ENCODE data around the gene MS4A15.

The MS4A15 gene

DNA sequence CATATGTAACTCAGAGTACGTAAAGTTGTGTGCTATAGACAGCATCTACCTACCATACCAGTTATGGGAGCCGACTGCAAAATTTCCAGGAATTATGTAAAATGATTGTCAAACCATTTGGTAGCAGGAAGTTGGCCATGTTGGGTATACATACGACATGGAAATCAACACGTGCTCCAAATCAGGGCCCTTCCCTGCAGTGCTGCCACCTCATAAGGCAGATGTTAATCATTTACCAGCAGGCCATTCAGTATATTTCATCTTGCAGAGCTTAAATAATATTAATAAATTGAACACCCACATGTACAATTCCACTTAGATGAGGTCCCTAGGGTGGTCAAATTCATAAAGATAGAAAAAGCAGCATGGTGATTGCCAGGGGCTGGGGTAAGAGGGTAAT is 22.4 kb upstream of the MS4A15 start:
- no peak for DNase-seq
- no peak overlapping the region for H3K4me3 ChIP-seq (ENCODE audit: low read depth, low read length)
- TF ChIP-seq, protein P1, sequence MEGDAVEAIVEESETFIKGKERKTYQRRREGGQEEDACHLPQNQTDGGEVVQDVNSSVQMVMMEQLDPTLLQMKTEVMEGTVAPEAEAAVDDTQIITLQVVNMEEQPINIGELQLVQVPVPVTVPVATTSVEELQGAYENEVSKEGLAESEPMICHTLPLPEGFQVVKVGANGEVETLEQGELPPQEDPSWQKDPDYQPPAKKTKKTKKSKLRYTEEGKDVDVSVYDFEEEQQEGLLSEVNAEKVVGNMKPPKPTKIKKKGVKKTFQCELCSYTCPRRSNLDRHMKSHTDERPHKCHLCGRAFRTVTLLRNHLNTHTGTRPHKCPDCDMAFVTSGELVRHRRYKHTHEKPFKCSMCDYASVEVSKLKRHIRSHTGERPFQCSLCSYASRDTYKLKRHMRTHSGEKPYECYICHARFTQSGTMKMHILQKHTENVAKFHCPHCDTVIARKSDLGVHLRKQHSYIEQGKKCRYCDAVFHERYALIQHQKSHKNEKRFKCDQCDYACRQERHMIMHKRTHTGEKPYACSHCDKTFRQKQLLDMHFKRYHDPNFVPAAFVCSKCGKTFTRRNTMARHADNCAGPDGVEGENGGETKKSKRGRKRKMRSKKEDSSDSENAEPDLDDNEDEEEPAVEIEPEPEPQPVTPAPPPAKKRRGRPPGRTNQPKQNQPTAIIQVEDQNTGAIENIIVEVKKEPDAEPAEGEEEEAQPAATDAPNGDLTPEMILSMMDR (IDR thresholded peaks at IDR 0.05; ENCODE audit: low read depth, low read length, missing control alignments) = no peak
- no peaks in the 10 kb centered on the region for H3K36me3 ChIP-seq (replicated peaks)
- peaks cover 2% of the 10 kb centered on the region for H3K27me3 ChIP-seq (replicated peaks)
- in situ Hi-C loops (cut with HindIII; ENCODE audit: low pct_ligation_motif_present, low sequenced_read_pairs) = no loop called here
- no peak overlapping the region for H3K27ac ChIP-seq

DNA sequence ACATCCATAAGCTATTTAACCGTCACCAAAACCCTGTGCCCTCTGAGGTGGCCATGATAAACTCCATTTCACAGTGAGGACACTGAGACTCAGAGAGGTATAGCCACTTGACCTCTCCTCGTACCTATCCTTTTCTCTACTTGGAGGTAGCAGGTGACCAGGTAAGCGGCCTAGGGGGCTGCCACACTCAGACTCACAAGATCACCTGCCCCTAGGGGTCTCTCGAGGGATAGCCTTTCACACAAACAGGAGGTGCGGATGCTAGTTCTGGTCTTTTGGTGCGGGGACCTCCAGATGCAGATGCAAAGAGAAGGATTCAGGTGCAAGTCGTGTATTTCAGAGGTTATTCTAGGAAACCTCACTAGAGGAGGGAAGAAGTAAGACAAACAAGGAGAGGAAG is 17.6 kb upstream of the MS4A15 start:
- Histone ChIP-seq H3K36me3 (replicated peaks) (no peaks in the 10 kb centered on the region), H3K4me3 (ENCODE audit: low read depth, low read length) (no peak overlapping the region), H3K27ac (no peak overlapping the region), H3K27me3 (replicated peaks) (no peaks in the 10 kb centered on the region)
- TF ChIP-seq, protein P1 (IDR thresholded peaks at IDR 0.05; ENCODE audit: low read depth, low read length, missing control alignments) = peak; percentile 7
- in situ Hi-C loops (cut with HindIII; ENCODE audit: low pct_ligation_motif_present, low sequenced_read_pairs) = no loop called here
- DNase-seq = no peak

DNA sequence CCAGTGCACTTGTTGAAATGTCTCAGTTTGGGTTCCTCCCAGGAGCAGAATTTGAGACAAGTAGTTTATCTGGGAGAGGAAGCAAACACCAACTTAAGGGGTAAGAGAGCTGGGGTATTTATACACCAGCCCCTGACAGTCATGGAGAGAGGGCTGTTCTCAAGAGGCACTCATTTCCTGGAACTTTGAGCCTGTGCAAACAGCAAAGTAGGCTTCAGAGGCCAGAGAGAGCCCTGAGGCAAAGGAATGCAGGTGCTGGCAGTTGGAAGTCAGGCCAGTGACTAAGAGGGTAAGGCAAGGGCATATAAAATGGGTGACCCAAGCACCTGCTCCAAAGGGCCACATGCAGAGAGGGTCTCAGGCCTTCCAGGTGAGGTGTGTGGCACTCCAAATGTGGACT is 16.1 kb upstream of the MS4A15 start:
- no peak for DNase-seq
- Histone ChIP-seq H3K36me3 (replicated peaks) (no peaks in the 10 kb centered on the region), H3K27ac (no peak overlapping the region), H3K27me3 (replicated peaks) (no peaks in the 10 kb centered on the region), H3K4me3 (ENCODE audit: low read depth, low read length) (no peak overlapping the region)
- in situ Hi-C loops (cut with HindIII; ENCODE audit: low pct_ligation_motif_present, low sequenced_read_pairs) = no loop called here
- TF ChIP-seq, protein P1 (IDR thresholded peaks at IDR 0.05; ENCODE audit: low read depth, low read length, missing control alignments) = no peak

DNA sequence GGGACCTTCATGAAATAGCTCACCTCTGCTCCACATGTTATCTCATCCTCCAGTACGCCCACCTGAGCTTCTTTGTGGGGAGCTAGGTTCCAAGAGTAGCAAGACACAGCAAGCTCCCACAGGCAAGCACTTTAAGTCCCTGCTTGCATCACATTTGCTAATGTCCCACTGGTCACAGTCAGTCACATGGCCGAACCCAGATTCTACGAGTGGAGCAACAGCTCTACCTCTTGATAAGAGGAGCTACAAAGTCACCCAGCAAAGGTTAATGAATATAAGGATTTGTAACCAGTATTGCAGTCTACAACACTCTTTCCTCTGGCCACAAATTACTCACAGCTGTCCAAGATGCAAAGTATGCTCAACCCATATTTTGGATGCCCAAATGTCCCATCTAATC is 15.2 kb upstream of the MS4A15 start:
- TF ChIP-seq, protein P1 (IDR thresholded peaks at IDR 0.05; ENCODE audit: low read depth, low read length, missing control alignments) = no peak
- no peak for DNase-seq

DNA sequence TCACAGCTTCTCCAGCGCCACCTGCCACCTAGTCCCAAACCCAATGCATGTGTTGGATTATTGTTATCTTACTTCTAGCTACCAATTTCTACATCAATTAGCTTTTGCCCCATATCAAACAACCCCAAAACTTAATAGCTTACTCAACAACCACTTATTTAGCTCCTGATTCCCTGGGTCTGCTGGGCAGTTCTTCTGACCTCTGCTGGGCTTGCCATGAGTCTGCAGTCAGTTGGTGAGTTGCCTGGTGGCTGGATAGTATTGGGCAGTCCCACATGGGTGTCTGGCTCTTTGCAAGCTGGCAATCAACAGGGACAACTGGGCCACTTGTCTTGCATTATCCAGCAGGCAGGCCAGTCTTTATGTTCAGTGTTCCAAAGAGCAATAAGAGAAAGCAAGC is 13.6 kb upstream of the MS4A15 start:
- Histone ChIP-seq H3K27me3 (replicated peaks) (no peaks in the 10 kb centered on the region), H3K27ac (no peak overlapping the region), H3K36me3 (replicated peaks) (no peaks in the 10 kb centered on the region), H3K4me3 (ENCODE audit: low read depth, low read length) (no peak overlapping the region)
- in situ Hi-C loops (cut with HindIII; ENCODE audit: low pct_ligation_motif_present, low sequenced_read_pairs) = no loop called here
- TF ChIP-seq, protein P1 (IDR thresholded peaks at IDR 0.05; ENCODE audit: low read depth, low read length, missing control alignments) = no peak
- DNase-seq = no peak

More for the DNA sequence above, 15.2 kb upstream of the MS4A15 start:
- H3K27ac ChIP-seq = no peak overlapping the region
- no peaks in the 10 kb centered on the region for H3K36me3 ChIP-seq (replicated peaks)
- H3K4me3 ChIP-seq (ENCODE audit: low read depth, low read length) = no peak overlapping the region
- in situ Hi-C loops (cut with HindIII; ENCODE audit: low pct_ligation_motif_present, low sequenced_read_pairs) = no loop called here
- H3K27me3 ChIP-seq (replicated peaks) = no peaks in the 10 kb centered on the region

DNA sequence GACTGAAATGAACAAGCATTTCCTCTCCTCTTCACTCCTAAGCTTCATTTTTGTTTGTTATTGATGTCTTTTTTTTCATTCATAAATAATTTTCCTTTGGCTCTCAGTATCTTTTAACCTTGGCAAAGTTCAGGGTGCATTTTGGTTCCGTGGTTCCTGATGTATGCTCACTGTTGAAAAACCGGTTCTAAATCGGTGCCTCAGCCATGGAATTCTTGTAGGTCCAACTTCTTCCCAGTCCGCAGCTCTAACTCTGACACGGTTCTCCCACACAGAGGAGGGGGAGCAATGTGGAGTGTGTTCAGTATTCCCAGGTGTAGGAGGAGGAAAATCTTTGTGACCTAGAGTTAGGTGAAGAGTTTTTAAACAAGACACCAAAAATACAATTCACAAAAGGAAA is 12.6 kb upstream of the MS4A15 start:
- TF ChIP-seq, protein P1 (IDR thresholded peaks at IDR 0.05; ENCODE audit: low read depth, low read length, missing control alignments) = no peak
- DNase-seq = no peak
- Histone ChIP-seq H3K27me3 (replicated peaks) (no peaks in the 10 kb centered on the region), H3K36me3 (replicated peaks) (no peaks in the 10 kb centered on the region), H3K4me3 (ENCODE audit: low read depth, low read length) (no peak overlapping the region), H3K27ac (no peak overlapping the region)
- in situ Hi-C loops (cut with HindIII; ENCODE audit: low pct_ligation_motif_present, low sequenced_read_pairs) = no loop called here

All from brain microvascular endothelial cell (primary cell).